ENCODE results near the gene STEAP3.

STEAP3 gene, protein sequence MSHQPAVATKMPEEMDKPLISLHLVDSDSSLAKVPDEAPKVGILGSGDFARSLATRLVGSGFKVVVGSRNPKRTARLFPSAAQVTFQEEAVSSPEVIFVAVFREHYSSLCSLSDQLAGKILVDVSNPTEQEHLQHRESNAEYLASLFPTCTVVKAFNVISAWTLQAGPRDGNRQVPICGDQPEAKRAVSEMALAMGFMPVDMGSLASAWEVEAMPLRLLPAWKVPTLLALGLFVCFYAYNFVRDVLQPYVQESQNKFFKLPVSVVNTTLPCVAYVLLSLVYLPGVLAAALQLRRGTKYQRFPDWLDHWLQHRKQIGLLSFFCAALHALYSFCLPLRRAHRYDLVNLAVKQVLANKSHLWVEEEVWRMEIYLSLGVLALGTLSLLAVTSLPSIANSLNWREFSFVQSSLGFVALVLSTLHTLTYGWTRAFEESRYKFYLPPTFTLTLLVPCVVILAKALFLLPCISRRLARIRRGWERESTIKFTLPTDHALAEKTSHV

DNA sequence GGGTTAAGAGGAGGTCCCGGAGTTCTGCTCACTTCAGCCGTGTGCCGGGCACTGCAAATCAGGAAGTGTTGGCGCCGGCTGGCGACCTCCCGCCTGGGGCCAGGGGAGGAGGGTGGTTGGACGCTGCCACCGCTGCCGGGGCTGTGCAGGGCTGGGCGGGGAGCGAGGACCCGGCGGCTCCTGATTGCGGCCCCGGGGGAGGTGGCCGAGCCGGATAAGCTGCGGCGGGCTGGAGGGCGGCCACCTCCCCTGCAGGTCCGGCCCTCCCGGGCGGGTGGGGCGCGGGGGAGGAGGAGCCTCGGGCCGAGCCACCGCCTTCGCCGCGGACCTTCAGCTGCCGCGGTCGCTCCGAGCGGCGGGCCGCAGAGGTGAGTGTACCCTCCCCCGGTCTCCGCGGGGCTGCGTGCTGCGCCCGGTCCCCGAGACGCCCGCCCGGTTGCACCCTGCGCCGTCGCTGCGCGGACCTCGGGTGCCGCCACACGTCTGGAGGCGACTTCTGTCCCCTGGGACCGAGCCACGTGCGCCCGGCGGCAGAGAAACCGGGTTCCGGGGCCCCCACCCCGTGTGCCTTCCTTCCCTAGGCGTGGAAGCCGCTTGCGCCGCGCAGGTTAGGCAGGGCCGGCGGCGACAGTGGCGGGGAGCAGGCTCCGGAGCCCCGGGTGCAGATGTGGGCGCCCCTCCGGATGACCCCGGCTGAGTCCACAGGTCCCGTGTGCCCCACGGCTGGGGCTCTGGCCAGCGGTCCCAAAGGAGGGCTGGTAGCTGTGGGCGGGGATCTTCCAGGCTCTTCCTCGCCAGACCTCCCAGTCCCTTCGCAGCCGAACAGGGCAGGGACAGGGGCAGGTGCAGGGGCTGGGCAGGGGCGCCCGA is at the start of gene STEAP3:
Gene STEAP3, plus strand, starts transcription at position 314 of the 870 bp plus-strand sequence. CDS start 7,179 bp downstream, outside the sequence.
- DNase-seq = no peak

GRCh38 chr2:119174216-119174992 is 49.2 kb upstream of the STEAP3 start:
- peak; percentile 64 for DNase-seq

DNA sequence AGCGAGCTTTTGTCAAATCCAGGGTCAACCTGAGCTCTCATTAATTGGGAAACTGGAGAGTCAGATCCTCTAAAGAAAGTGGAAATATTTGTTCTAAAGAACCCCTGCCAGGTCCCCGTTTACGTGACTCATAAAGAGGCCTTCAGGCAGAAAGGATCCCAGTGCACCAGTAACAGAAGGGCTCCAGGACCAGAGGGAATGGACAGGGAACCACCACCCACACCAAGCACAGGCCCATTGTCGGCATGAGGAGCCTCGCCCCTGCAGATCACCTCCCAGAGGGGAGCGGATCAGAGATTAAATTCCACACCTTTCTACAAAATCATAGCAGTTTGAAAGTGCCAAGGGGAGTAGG is 48.7 kb upstream of the STEAP3 start:
- DNase-seq = no peak

DNA sequence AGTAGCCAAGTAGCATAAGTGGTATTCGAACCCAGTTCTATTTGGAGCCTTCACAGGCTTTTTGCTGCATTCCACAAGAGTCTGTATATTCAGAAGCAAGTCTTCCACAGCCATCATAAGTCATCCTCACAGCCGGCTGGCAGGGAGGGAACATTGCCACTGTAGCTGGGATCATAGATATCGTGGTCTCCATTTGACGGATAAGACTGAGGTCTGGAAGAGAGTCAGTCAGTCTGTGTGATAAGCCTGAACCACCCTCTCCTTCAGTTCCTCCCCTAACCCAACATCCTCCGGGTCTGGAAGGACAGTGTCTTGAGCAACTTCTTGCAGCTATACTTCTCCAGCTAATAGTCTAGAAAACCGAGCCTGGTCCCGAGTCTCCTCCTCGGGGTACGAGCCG is 48.1 kb upstream of the STEAP3 start:
- no peak for DNase-seq

DNA sequence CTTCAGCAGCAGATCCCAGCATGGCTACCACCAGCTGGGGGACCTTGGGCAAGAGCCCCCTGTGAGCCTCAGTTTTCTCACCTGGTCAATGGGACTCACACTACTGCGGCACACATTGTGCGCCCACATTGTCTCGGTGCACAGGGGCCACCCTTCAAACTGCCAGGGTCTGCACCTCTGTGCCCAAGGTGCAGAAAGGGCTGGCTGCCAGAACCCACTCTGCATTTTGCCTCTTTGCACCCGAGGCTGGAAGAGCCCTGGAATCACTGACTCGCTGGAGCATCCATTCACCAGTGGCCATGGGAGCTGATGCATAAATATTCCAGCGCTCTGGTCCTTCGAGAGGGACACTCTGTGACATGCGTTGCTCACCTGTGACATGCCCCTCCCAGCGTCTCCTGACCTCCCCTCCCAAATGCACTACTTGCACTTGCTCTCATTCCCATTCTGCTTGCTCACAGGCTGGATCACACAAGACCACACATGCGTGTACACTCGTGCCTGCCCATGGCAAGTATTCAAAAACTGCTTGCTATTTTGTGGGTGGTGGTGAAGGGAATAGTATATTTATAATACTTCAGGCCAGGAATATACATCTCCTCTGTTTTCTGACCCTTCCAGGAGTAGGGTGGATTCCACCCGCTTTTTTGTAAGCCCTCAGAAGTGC is 46.3 kb upstream of the STEAP3 start:
- no peak for DNase-seq

DNA sequence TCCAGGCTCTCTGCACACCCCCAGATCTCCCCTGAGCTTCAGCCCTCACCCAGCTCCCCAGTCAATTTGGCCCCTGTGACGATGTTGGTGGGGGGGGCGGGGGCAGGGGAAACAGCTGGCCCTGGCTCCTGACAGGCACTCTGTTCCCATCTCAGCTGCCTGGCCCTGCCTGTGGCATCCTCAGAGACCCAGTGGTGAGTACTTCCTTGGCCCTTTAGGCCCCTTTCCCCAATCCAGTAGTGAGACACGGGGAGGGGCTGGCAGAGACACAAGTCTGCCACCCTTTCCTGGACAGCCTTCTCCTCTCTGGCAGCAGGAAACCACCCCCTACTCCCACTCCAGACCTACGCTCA is 45.8 kb upstream of the STEAP3 start:
- no peak for DNase-seq

GRCh38 chr2:119178776-119179175 is 44.9 kb upstream of the STEAP3 start:
- no peak for DNase-seq

GRCh38 chr2:119179202-119179601 is 44.4 kb upstream of the STEAP3 start:
- DNase-seq = no peak

DNA sequence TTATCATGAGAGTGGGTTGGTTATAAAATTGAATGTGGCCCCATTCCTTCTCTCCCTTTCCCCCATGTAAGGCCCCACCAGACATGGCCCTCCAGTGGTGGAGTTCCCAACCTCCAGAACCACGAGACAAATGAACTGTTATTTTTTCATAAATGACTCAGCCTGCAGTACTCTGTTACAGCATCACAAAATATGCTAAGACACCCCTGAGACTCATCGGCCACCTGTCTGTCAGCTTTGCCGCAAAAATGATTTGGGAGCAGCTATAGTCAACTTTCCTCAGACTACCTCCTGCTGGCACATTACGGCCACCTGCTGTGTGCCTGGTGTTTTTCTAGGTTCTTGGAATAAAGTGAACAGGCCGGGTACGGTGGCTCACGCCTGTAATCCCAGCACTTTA is 43.6 kb upstream of the STEAP3 start:
- DNase-seq = no peak

- DNase-seq = no peak
These were observed 42.7 kb upstream of the STEAP3 start for GRCh38 chr2:119180892-119181291.

DNA sequence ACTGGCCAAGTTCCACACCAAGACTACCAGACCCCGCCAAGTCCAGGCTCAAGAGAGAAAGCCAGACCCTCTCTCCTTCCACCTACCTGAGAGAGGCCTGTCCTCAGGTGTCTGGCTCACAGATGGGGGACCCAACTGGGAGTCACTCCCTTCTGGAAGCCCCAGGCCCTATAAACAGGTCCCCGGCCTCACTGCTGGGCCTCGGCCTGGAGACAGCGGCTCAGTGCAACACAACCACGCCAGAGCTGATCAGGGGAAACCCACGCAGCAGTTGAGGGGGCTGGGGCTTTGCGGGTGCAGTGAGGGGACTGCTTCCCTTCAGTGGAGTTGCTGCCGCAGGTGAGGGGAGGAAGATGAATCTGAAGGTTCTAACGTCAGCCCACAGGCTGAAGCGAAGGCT is 42.2 kb upstream of the STEAP3 start:
- no peak for DNase-seq

GRCh38 chr2:119181791-119182445 is 41.7 kb upstream of the STEAP3 start:
- DNase-seq = no peak

GRCh38 chr2:119184512-119184911 is 39.1 kb upstream of the STEAP3 start:
- no peak for DNase-seq

DNA sequence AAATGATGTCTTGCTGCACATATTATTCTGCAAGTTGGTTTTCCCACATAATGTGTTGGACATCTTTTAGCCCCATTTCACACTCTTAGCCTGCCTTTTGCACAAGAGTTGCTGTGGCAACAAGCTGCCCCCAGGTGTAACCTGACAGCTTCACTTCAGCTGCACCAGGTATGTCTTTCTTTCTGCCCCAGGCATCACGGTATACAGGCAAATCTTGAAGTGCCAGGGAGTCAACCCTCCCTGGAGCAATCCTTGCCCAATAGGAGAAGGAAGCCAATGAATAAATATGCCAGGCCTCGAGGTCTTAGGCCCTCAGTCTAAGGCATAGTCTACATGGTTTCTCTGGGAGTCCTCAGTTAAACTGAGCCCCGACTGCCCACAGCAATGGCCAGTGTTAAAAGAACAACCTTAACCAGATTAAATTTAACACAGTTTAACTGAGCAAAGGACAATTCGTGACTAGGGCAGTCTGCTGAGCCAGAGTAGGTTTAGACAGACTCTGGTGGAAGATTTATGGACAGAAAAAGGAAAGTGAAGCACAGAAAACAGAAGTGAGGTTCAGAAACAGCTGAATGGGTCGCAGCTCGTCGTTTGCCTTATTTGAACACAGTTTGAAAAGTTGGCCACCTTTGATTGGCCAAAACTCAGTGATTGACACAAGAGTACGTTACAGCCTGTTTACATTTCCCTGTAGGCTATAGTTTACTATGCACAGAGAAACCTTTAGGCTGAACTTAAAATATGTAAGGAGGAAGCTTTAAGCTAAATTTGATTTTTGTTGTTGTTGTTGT is 33.1 kb upstream of the STEAP3 start:
- DNase-seq = no peak

- DNase-seq = no peak
These were observed 30.7 kb upstream of the STEAP3 start for GRCh38 chr2:119192893-119193292.

GRCh38 chr2:119195001-119195400 is 28.6 kb upstream of the STEAP3 start:
- no peak for DNase-seq

GRCh38 chr2:119195887-119196286 is 27.7 kb upstream of the STEAP3 start:
- no peak for DNase-seq

DNA sequence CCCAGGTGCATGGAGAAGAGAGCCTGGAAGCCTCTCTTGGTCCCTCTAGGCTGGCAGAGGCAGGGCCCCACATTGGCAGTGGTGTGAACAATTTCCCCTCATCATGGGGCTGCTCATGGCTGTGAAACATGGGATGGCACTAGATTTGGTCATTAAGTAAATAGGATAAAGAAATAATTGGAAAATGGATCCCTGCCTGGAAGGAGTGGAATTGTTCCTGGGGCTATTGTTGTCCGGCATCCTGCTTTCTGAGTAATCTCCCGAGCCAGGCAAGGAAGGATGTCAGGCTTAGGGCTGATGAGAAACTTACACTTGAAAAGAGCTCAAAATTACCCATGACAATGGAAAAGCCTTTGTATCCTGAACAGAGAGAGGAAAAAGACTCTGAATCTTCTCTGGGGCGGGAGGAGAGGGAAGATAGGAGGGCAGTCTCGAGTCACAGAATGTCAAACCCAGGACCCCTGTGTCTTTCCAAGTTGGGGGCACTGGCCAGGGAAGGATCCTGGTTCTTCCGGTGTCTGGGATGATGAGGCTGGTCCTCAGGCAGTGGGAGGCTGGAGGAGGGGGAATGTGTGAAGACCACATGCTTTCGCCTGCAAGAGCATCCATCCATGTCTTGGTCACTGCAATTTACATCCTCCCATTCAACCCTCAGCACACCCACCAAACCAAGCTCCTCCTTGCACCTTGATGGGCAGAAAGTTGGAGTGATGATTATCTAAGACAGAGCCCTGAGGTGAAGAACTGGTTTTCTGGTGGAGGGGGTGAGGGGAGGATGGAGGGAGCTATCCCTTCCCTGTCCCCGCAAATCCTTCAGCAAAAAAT is 27.1 kb upstream of the STEAP3 start:
- no peak for DNase-seq

DNA sequence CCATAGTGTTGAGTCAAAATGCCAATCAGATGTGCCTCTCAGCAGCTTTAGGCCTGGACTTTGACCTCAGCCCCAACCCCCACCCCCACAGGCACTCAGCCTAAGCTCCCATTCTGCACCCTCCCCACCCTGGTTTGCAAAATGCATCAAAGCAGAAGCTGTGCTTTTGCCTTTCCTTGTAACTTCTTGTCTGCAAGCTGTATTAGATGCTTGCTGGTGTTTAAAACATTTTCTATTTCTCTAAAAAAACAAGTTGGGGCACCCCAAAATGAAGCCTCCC is 26.6 kb upstream of the STEAP3 start:
- DNase-seq = no peak

DNA sequence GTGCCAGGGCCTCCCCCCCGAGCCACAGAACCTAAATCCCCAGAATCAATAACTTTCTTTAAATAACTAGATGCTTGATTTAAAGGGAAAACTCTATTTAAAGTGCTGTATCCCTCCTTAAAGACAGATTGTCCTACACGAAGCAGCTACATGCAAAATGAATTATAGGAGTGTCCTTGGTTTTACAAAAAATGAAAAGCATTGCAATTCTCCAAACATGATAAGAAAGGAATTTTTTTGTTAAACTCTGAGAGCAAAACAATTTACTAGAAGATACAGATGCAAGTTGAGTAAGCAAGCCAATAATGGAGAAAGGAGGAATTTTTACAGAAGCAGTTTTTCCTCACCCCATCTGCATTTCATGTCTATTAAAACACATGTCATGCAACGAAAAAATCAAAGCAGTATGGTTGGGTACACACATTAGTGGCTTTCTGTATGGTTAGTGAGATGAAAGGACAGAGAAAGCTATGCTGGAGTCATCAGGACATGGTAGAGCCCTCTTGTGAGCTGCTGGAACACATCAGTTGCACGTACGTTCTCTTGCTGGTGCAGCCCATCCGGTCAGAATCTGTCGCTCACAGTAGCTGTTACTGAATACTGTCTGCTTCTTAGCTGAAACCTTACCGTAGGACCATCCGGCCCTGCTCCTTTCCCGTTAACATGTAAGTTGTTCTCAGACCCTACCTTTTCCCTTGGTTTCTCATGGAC is 25.9 kb upstream of the STEAP3 start:
- no peak for DNase-seq
